Body of pancreas (tissue), 4 donors: ENCODE results near the gene ANKRD17.

ENCODE experiments used
- CTCF ChIP-seq, 7 experiments: fragments of 450-650 bp in 4 of 7; fragments of 200-600 bp in 3 of 7; sonication (generic) in 3 of 7; IDR thresholded peaks; one replicate each; pipeline ENCODE4 v1.5.1; 2016 to 2019; ENCODE audit warnings: antibody characterized with exemption in 7 of 7
- POLR2A ChIP-seq, 3 donors: fragments of 450-650 bp; IDR thresholded peaks; one replicate each; pipeline ENCODE4 v1.6.1; 2016; ENCODE audit warnings: antibody characterized with exemption in 3 of 3, mild to moderate bottlenecking in 2 of 3

GRCh38 chr4:73193659-73194058 is 64.9 kb downstream of the ANKRD17 start:
- TF ChIP-seq POLR2A (IDR thresholded peaks at IDR 0.05) (no peak), CTCF (IDR thresholded peaks at IDR 0.05) (no peak)
